Osteocyte (in vitro differentiated cells): Measurements from ENCODE around the gene IMPDH1. TPM values are rescaled to one million over a fixed set of nuclear protein-coding genes. Genes with fewer than 3 reads are reported as not detected.

Experiments used
- DNase-seq: peaks from one replicate; pipeline ENCODE4 v3.0.0; 2021; ENCODE audit warnings: mixed read lengths; ENCODE audit not compliant: unreplicated experiment; ENCODE audit errors: extremely low spot score
- H3K27ac Mint-ChIP-seq: one replicate; pipeline ENCODE4 v1.8.0; 2021; ENCODE audit warnings: mild to moderate bottlenecking, mixed read lengths; ENCODE audit not compliant: unreplicated experiment
- H3K27me3 Mint-ChIP-seq: one replicate; pipeline ENCODE4 v1.8.0; 2021; ENCODE audit warnings: mixed read lengths; ENCODE audit not compliant: unreplicated experiment
- H3K36me3 Mint-ChIP-seq: one replicate; pipeline ENCODE4 v1.8.0; 2021; ENCODE audit warnings: mixed read lengths; ENCODE audit not compliant: unreplicated experiment
- H3K4me1 Mint-ChIP-seq: one replicate; pipeline ENCODE4 v1.8.0; 2021; ENCODE audit warnings: mixed read lengths; ENCODE audit not compliant: unreplicated experiment
- H3K4me3 Mint-ChIP-seq: one replicate; pipeline ENCODE4 v1.8.0; 2021; ENCODE audit warnings: mild to moderate bottlenecking, moderate library complexity, mixed read lengths; ENCODE audit not compliant: unreplicated experiment
- H3K9me3 Mint-ChIP-seq: one replicate; pipeline ENCODE4 v1.8.0; 2021; ENCODE audit warnings: mixed read lengths; ENCODE audit not compliant: unreplicated experiment
- total RNA-seq: library from RNA; stranded (reverse); gene quantifications from 2 replicates; pipeline ENCODE4 v1.2.1, GENCODE V29; 2021
- TF ChIP-seq, protein P1 (sequence below): fragments of 200-600 bp; sonication (generic); IDR thresholded peaks from 2 replicates; pipeline ENCODE4 v1.5.0; 2021; ENCODE audit warnings: antibody characterized with exemption, mild to moderate bottlenecking, moderate library complexity

IMPDH1 gene
- total RNA-seq, 1 donor from 2014 or later: 33.5 TPM

DNA sequence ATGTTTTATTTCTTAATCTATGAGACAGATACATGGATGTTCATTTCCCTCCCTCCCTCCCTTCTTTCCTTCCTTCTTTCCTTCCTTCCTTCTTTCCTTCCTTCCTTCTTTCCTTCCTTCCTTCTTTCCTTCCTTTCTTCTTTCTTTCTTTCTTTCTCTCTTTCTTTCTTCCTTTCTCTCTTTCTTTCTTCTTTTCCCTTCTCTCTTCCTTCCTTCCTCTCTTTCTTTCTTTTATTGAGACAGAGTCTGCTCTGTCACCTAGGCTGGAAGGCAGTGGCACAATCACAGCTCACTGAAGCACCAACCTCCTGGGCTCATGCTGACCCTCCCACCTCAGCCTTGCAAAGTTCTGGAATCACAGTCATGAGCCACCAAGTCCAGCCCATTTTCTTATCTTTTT is 42.8 kb downstream of the IMPDH1 start:
- Mint-ChIP-seq H3K27ac (no peak overlapping the region), H3K9me3 (no peaks in the 10 kb centered on the region), H3K27me3 (peaks cover 68% of the 10 kb centered on the region), H3K4me1 (peaks cover 4% of the 10 kb centered on the region), H3K36me3 (no peaks in the 10 kb centered on the region), H3K4me3 (no peak overlapping the region)
- TF ChIP-seq, protein P1, sequence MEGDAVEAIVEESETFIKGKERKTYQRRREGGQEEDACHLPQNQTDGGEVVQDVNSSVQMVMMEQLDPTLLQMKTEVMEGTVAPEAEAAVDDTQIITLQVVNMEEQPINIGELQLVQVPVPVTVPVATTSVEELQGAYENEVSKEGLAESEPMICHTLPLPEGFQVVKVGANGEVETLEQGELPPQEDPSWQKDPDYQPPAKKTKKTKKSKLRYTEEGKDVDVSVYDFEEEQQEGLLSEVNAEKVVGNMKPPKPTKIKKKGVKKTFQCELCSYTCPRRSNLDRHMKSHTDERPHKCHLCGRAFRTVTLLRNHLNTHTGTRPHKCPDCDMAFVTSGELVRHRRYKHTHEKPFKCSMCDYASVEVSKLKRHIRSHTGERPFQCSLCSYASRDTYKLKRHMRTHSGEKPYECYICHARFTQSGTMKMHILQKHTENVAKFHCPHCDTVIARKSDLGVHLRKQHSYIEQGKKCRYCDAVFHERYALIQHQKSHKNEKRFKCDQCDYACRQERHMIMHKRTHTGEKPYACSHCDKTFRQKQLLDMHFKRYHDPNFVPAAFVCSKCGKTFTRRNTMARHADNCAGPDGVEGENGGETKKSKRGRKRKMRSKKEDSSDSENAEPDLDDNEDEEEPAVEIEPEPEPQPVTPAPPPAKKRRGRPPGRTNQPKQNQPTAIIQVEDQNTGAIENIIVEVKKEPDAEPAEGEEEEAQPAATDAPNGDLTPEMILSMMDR: no peak
- no peak for DNase-seq

DNA sequence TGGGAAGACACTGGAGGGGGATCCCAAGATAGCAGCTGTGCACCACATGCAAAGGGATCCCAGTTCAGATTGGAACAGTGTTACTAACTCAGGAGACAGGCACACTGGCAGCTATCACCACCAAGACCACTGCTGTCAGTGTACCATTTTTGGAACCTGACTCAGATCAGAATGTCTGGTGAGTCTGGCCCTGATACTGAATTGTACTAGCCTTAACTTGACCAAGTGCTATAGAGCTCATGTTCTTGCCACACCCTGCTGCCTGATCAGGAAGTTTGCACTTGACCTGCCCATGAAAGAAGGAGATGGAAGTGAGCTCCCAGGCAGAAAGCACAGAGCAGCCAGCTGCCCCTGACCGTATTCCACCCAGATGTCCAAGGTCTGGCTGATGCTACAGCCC is 43.5 kb downstream of the IMPDH1 start:
- Mint-ChIP-seq H3K27me3 (peaks cover 71% of the 10 kb centered on the region), H3K27ac (no peak overlapping the region), H3K4me1 (peaks cover 7% of the 10 kb centered on the region), H3K4me3 (no peak overlapping the region), H3K36me3 (no peaks in the 10 kb centered on the region), H3K9me3 (no peaks in the 10 kb centered on the region)
- TF ChIP-seq, protein P1: no peak
- DNase-seq: no peak

DNA sequence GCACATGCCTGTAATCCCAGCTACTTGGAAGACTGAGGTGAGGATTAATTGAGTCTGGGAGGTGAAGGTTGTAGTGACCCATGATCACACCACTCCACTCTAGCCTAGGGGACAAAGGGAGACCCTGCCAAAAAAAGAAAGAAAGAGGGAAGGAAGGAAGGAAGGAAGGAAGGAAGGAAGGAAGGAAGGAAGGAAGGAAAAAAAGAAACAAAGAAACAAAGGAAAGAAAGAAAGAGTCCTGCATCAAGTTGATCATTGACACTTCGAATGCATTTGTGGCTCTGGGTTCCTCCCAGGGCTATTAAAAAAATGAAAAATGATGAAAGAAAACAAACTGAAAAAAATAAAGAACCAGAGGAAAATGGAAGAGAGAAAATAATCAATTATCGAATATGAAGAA is 44.4 kb downstream of the IMPDH1 start:
- H3K4me3 Mint-ChIP-seq: no peak overlapping the region
- H3K27me3 Mint-ChIP-seq: peaks cover 68% of the 10 kb centered on the region
- TF ChIP-seq, protein P1: no peak
- H3K4me1 Mint-ChIP-seq: peaks cover 14% of the 10 kb centered on the region
- DNase-seq: no peak
- H3K9me3 Mint-ChIP-seq: no peaks in the 10 kb centered on the region
- no peak overlapping the region for H3K27ac Mint-ChIP-seq
- no peaks in the 10 kb centered on the region for H3K36me3 Mint-ChIP-seq

DNA sequence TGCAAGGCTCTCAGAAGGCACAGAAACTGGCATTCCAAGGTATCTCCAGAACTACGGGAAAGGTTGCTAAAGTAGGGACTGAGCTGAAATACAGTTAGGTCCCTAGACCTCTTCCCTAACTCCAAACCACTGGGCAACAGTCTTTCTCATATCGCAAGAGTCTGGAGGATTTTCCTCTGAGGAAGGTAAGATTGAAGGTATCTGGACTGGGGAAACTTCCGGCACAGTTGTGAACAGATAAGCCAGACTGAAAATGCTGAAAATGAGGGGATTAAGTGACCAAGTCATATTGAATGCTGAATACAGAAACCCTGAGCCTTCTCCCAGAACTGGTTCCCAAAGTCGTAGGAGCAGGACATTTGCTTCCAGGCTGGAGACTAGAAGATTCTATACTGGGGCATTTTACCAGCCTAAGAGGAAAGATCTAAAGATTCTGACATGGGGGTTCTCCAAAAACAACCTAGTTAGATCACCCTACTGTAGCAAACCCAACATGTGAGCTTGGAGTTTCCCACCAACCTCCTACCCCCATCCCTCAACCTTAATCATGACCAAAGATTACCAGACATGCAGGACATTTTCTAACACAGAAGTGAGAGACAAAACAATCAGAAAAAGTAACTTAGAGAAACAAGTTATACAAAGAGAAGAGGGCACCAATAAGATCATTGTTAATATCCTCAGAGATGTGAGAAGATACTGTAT is 45.5 kb downstream of the IMPDH1 start:
- no peak overlapping the region for H3K27ac Mint-ChIP-seq
- no peaks in the 10 kb centered on the region for H3K36me3 Mint-ChIP-seq
- peaks cover 68% of the 10 kb centered on the region for H3K27me3 Mint-ChIP-seq
- no peak overlapping the region for H3K4me3 Mint-ChIP-seq
- DNase-seq: no peak
- TF ChIP-seq, protein P1: no peak
- no peaks in the 10 kb centered on the region for H3K9me3 Mint-ChIP-seq
- peaks cover 14% of the 10 kb centered on the region for H3K4me1 Mint-ChIP-seq

DNA sequence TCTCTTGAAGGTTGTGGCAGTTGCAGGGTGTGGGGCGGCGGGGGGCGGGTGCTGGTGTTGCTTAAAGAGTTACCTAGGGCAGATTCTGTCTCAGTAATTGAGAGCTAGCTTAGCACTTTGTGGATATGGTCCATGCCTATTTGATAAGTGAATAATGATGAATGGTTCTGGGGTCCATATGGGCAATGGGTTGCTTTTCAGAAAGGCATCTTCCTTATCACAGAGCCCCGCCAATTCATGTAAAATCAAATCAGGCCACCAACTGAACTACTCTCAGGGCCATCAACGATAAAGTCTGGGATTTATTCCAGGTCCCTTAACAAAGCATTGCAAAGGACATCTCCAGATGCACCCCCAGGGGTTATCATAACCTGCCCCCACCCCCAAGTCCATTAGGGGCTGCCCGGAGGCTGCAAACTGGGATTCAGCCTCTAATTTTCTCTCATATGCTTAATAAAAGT is 46.5 kb downstream of the IMPDH1 start:
- no peaks in the 10 kb centered on the region for H3K9me3 Mint-ChIP-seq
- no peaks in the 10 kb centered on the region for H3K36me3 Mint-ChIP-seq
- peaks cover 67% of the 10 kb centered on the region for H3K27me3 Mint-ChIP-seq
- no peak overlapping the region for H3K4me3 Mint-ChIP-seq
- TF ChIP-seq, protein P1: no peak
- H3K27ac Mint-ChIP-seq: no peak overlapping the region
- DNase-seq: no peak
- H3K4me1 Mint-ChIP-seq: peaks cover 14% of the 10 kb centered on the region
